Fibroblast of villous mesenchyme (primary cell): ENCODE data around the gene CDH13. TPM values are rescaled to one million over a fixed set of nuclear protein-coding genes. Genes with fewer than 3 reads are reported as not detected.

ENCODE experiments used
- DNase-seq: peaks from one replicate; pipeline ENCODE4 v3.0.0-alpha.2; 2010; ENCODE audit warnings: low read depth
- H3K4me3 ChIP-seq: 2 replicates; pipeline ENCODE4 v1.5.1; 2011; ENCODE audit warnings: low read depth, mild to moderate bottlenecking, low read length
- CTCF ChIP-seq: IDR thresholded peaks from 2 replicates; pipeline ENCODE4 v1.5.1; 2012; ENCODE audit warnings: low read depth, mild to moderate bottlenecking, low read length; ENCODE audit not compliant: insufficient read depth
- total RNA-seq: library from RNA; depleted of rRNA; stranded (reverse); fragments of >200 nt; gene quantifications from 2 replicates; pipeline ENCODE4 v1.2.3, GENCODE V29; 2012

The CDH13 gene
- total RNA-seq, 1 donor: 47.5 TPM

- H3K4me3 ChIP-seq: no peak overlapping the region
- TF ChIP-seq CTCF: no peak
- no peak for DNase-seq
Measured at GRCh38 chr16:82878466-82878865, 251.7 kb downstream of the CDH13 start.

- DNase-seq: no peak
- TF ChIP-seq CTCF: no peak
- no peak overlapping the region for H3K4me3 ChIP-seq
Measured at GRCh38 chr16:82880346-82880745, 253.6 kb downstream of the CDH13 start.

- TF ChIP-seq CTCF: no peak
- no peak overlapping the region for H3K4me3 ChIP-seq
- DNase-seq: no peak
Measured at GRCh38 chr16:82881516-82881915, 254.7 kb downstream of the CDH13 start.

GRCh38 chr16:82882226-82882625 lies 255.5 kb downstream of the CDH13 start:
- TF ChIP-seq CTCF: no peak
- no peak for DNase-seq
- no peak overlapping the region for H3K4me3 ChIP-seq

GRCh38 chr16:82882982-82883835 lies 256.4 kb downstream of the CDH13 start:
- no peak for TF ChIP-seq CTCF
- DNase-seq: no peak
- no peak overlapping the region for H3K4me3 ChIP-seq

GRCh38 chr16:82884320-82884898 lies 257.6 kb downstream of the CDH13 start:
- DNase-seq: no peak
- H3K4me3 ChIP-seq: no peak overlapping the region
- no peak for TF ChIP-seq CTCF
